Smooth muscle cell (in vitro differentiated cells): ENCODE results near the gene MGA. TPM values are rescaled to one million over a fixed set of nuclear protein-coding genes. Genes with fewer than 3 reads are reported as not detected.

Source experiments
- DNase-seq: peaks from one replicate; lab custom pipeline; 2025; ENCODE audit not compliant: unreplicated experiment; lab: John Stamatoyannopoulos, UW
- H2AFZ ChIP-seq: fragments of 200-600 bp; sonication (generic); 2 replicates; pipeline ENCODE4 v1.6.0; 2016; ENCODE audit warnings: antibody characterized with exemption, low read depth, mild to moderate bottlenecking
- H3F3A ChIP-seq: fragments of 200-600 bp; sonication (generic); 2 replicates; pipeline ENCODE4 v1.6.0; 2017; ENCODE audit warnings: antibody characterized with exemption, low read depth
- H3K27ac ChIP-seq: fragments of 200-600 bp; sonication (generic); 2 replicates; pipeline ENCODE4 v1.5.1; 2016; ENCODE audit warnings: low read depth, mild to moderate bottlenecking
- H3K27me3 ChIP-seq: fragments of 200-600 bp; sonication (generic); 2 replicates; pipeline ENCODE4 v1.6.1; 2016; ENCODE audit warnings: low read depth, mild to moderate bottlenecking
- H3K36me3 ChIP-seq: fragments of 200-600 bp; sonication (generic); 2 replicates; pipeline ENCODE4 v1.5.1; 2016; ENCODE audit warnings: low read depth
- H3K4me1 ChIP-seq: fragments of 200-600 bp; sonication (generic); 2 replicates; pipeline ENCODE4 v1.5.1; 2016; ENCODE audit warnings: low read depth
- H3K4me2 ChIP-seq: fragments of 200-600 bp; sonication (generic); 2 replicates; pipeline ENCODE4 v1.6.0; 2016; ENCODE audit warnings: mild to moderate bottlenecking
- H3K4me3 ChIP-seq: fragments of 200-600 bp; sonication (generic); 2 replicates; pipeline ENCODE4 v1.5.1; 2016; ENCODE audit warnings: mild to moderate bottlenecking
- H3K79me2 ChIP-seq: fragments of 200-600 bp; sonication (generic); 2 replicates; pipeline ENCODE4 v1.6.0; 2016; ENCODE audit warnings: low read depth, mild to moderate bottlenecking
- H3K9ac ChIP-seq: fragments of 200-600 bp; sonication (generic); 2 replicates; pipeline ENCODE4 v1.6.0; 2016; ENCODE audit warnings: low read depth
- H3K9me3 ChIP-seq: fragments of 200-600 bp; sonication (generic); replicated peaks from 2 replicates; pipeline ENCODE4 v1.5.1; 2016; ENCODE audit warnings: low read depth
- H4K20me1 ChIP-seq: fragments of 200-600 bp; sonication (generic); 2 replicates; pipeline ENCODE4 v1.6.0; 2016; ENCODE audit warnings: low read depth
- WGBS: methylation state at CpG from one replicate; pipeline ENCODE4 v1.1.7; 2016; ENCODE audit warnings: low lambda C conversion rate; 5-methylcytosine and 5-hydroxymethylcytosine counted together
- polyA plus RNA-seq: library from polyadenylated mRNA; unstranded; fragments of >200 nt; fragmentation: Nextera tagmentation; extraction: Ambion mirVana; gene quantifications from 2 replicates; pipeline ENCODE4 v1.2.1, GENCODE V29; 2016
- total RNA-seq: library from RNA; depleted of rRNA; stranded (reverse); fragments of >200 nt; gene quantifications from 2 replicates; pipeline ENCODE4 v1.2.3, GENCODE V29; 2014
- TF ChIP-seq, protein P1 (sequence below): fragments of 200-600 bp; sonication (generic); IDR thresholded peaks from 2 replicates; pipeline ENCODE4 v1.5.1; 2017; ENCODE audit warnings: borderline replicate concordance, mild to moderate bottlenecking, antibody characterized with exemption; ENCODE audit not compliant: insufficient read depth, poor library complexity, severe bottlenecking

MGA gene
- total RNA-seq (52.9 and 56.3 TPM in 2 replicates), polyA plus RNA-seq (5.5 and 10.3 TPM in 2 replicates)

GRCh38 chr15:41660235-41661077 is at the start of gene MGA:
Gene MGA, plus strand, starts transcription at chr15:41660405.
- 2% methylated on average over 92 of the region's 93 CpGs for WGBS
- Histone ChIP-seq H3K27me3 (no peaks in the 10 kb centered on the region), H3F3A (no peaks in the 10 kb centered on the region), H2AFZ (peak within 1 kb of the TSS; percentile 91), H3K4me3 (peak within 1 kb of the TSS; percentile 57), H4K20me1 (peaks cover 47% of the 10 kb centered on the region), H3K36me3 (no peaks in the 10 kb centered on the region), H3K9ac (peak within 1 kb of the TSS; percentile 54), H3K27ac (peak within 1 kb of the TSS; percentile 80), H3K79me2 (peaks cover 47% of the 10 kb centered on the region), H3K4me1 (peaks cover 6% of the 10 kb centered on the region), H3K4me2 (peak within 1 kb of the TSS; percentile 93), H3K9me3 (no peaks in the 10 kb centered on the region)
- TF ChIP-seq, protein P1, sequence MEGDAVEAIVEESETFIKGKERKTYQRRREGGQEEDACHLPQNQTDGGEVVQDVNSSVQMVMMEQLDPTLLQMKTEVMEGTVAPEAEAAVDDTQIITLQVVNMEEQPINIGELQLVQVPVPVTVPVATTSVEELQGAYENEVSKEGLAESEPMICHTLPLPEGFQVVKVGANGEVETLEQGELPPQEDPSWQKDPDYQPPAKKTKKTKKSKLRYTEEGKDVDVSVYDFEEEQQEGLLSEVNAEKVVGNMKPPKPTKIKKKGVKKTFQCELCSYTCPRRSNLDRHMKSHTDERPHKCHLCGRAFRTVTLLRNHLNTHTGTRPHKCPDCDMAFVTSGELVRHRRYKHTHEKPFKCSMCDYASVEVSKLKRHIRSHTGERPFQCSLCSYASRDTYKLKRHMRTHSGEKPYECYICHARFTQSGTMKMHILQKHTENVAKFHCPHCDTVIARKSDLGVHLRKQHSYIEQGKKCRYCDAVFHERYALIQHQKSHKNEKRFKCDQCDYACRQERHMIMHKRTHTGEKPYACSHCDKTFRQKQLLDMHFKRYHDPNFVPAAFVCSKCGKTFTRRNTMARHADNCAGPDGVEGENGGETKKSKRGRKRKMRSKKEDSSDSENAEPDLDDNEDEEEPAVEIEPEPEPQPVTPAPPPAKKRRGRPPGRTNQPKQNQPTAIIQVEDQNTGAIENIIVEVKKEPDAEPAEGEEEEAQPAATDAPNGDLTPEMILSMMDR = no peak
- DNase-seq = peak; percentile 80

DNA sequence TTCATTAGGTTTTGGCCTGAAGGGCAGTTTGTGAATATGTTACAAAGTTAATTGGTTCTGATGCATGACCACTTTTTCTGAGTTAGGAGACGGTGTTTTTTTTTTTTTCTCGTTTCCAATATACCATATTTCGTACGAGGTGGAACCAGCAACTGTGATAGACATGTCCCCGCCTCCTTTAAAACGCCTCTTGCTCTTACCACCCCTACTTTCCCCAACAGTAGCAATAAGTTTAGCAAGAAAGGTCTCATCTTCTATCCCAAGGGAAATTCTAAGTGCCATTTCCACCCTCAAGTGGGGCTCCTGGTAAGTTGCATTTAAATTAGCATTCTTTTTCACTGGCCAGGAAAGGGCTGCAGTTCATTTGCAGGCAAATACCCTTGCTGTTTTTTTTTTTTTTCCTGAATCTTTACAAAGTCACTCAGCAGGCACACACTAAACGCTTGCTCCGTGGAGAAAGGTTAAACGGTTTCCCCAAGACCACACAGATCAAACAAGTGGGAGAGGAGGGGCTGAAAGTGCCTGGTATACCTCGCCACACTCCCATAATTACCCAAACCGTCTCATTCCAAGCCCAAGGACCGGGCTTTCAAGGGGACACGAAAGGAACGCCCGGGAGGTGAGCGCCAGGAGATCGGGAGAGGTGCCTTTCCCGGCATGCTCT is 39.5 kb upstream of the MGA start:
- Histone ChIP-seq H3K4me1 (no peaks in the 10 kb centered on the region), H3K9me3 (peaks cover 6% of the 10 kb centered on the region), H3K79me2 (no peaks in the 10 kb centered on the region), H3K27ac (peak overlapping the region; percentile 74), H2AFZ (peak overlapping the region; percentile 94), H3K4me2 (peak overlapping the region; percentile 85), H3K4me3 (peak overlapping the region; percentile 51), H3F3A (peaks cover 10% of the 10 kb centered on the region), H4K20me1 (no peaks in the 10 kb centered on the region), H3K9ac (no peak overlapping the region), H3K27me3 (no peaks in the 10 kb centered on the region), H3K36me3 (no peaks in the 10 kb centered on the region)
- TF ChIP-seq, protein P1 = no peak
- DNase-seq = peak; percentile 23
- 19% methylated on average over 18 of the region's 18 CpGs for WGBS

DNA sequence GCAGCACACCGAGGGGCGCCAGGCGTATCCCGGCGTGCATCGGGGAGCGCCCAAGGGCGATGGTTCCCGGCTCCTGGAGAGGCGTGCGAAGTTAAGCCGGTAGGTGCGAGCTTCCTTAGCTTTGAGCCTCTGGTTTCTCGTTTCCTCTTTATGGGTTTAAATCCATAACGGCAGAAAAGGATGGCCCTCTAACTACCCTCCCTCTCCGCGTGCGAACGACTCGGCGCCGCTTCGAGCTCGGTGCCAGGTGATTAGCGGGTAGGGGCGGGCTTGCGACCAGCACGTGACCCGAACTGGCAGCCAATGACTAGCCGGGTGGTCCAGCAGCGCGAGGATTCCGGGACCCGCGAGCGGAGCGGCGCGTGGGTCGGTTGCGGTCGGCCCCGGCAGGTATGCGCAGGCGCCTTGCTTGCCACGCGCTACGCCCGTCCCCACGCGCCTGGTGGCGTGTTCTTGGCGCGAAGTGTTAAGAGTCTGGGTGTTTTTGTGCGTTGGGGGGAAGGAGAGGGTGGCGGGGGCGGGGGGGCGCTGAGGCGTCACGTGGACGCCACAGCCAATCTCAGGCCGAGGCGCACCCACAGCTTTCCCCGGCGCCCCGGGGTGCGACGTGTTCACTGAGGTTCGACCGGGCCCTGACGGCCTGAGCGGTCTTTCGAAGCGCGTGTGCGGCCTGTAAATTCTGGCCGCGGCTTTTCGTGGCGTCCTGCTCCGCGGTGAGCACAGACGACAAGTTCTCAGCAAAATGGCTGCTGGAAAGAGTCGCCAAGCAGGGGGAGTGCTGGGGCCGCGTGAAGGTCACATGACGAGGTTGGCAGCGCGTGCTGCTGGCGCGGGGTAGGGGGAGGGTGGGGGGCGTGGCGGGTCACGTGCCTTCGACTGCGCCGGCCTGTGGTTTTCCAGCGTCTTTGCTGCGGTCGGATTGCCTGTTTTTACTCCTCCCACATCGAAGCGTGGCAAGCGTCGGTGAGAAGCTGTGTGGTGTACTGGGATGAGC is 38.7 kb upstream of the MGA start:
- peaks cover 10% of the 10 kb centered on the region for H3F3A ChIP-seq
- H2AFZ ChIP-seq = peak overlapping the region; percentile 94
- peak overlapping the region; percentile 85 for H3K4me2 ChIP-seq
- H3K27ac ChIP-seq = peak overlapping the region; percentile 74
- TF ChIP-seq, protein P1 = no peak
- peak overlapping the region; percentile 83 for H3K9ac ChIP-seq
- H3K4me3 ChIP-seq = peak overlapping the region; percentile 51
- H4K20me1 ChIP-seq = no peaks in the 10 kb centered on the region
- H3K27me3 ChIP-seq = no peaks in the 10 kb centered on the region
- H3K36me3 ChIP-seq = no peaks in the 10 kb centered on the region
- WGBS = 3% methylated on average over 84 of the region's 104 CpGs
- H3K79me2 ChIP-seq = no peaks in the 10 kb centered on the region
- peak; percentile 34 for DNase-seq
- H3K9me3 ChIP-seq = peaks cover 6% of the 10 kb centered on the region
- H3K4me1 ChIP-seq = no peaks in the 10 kb centered on the region
